H9 (cell line): ENCODE measurements around the gene MED22. TPM values are rescaled to one million over a fixed set of nuclear protein-coding genes. Genes with fewer than 3 reads are reported as not detected.
"Not testable (repeated sequence)": the region's sequence is repeated elsewhere in the genome, so short reads cannot be mapped to it uniquely, and the experiment has no call there.

Experiments used
- DNase-seq: peaks from one replicate; pipeline ENCODE4 v3.0.0-alpha.2; 2017
- H2AFZ ChIP-seq: one replicate; pipeline ENCODE4 v1.6.1; 2013; ENCODE audit warnings: mild to moderate bottlenecking, low read length, control low read depth, moderate library complexity
- H2AK5ac ChIP-seq: 2 replicates; pipeline ENCODE4 v1.6.1; 2013; ENCODE audit warnings: low read length, control low read depth, mixed read lengths; ENCODE audit not compliant: insufficient read length
- H2BK120ac ChIP-seq: one replicate; pipeline ENCODE4 v1.6.1; 2013; ENCODE audit warnings: low read depth, mild to moderate bottlenecking, low read length, control low read depth, inconsistent platforms; ENCODE audit not compliant: poor library complexity, severe bottlenecking
- H2BK12ac ChIP-seq: 2 replicates; pipeline ENCODE4 v1.6.1; 2013; ENCODE audit warnings: low read length, control low read depth, mixed read lengths, low read depth; ENCODE audit not compliant: insufficient read length
- H2BK15ac ChIP-seq: 2 replicates; pipeline ENCODE4 v1.6.1; 2013; ENCODE audit warnings: low read depth, low read length, control low read depth
- H2BK20ac ChIP-seq: one replicate; pipeline ENCODE4 v1.6.1; 2013; ENCODE audit warnings: low read depth, mild to moderate bottlenecking, low read length, control low read depth, inconsistent platforms; ENCODE audit not compliant: poor library complexity, severe bottlenecking
- H2BK5ac ChIP-seq: 2 replicates; pipeline ENCODE4 v1.6.1; 2013; ENCODE audit warnings: low read length, control low read depth, mixed read lengths; ENCODE audit not compliant: insufficient read length
- H3K14ac ChIP-seq: 2 replicates; pipeline ENCODE4 v1.6.1; 2013; ENCODE audit warnings: low read length, control low read depth; ENCODE audit not compliant: insufficient read depth
- H3K18ac ChIP-seq: 2 replicates; pipeline ENCODE4 v1.6.1; 2013; ENCODE audit warnings: low read depth, mild to moderate bottlenecking, mixed read lengths, low read length, control low read depth; ENCODE audit not compliant: insufficient read length
- H3K23ac ChIP-seq: 2 replicates; pipeline ENCODE4 v1.6.1; 2013; ENCODE audit warnings: low read length, control low read depth, mixed read lengths, low read depth; ENCODE audit not compliant: insufficient read length
- H3K23me2 ChIP-seq: 2 replicates; pipeline ENCODE4 v1.6.1; 2013; ENCODE audit warnings: low read depth, mild to moderate bottlenecking, mixed read lengths, low read length, control low read depth; ENCODE audit not compliant: insufficient read length, poor library complexity, severe bottlenecking
- H3K27ac ChIP-seq: 2 replicates; pipeline ENCODE4 v1.5.1; 2013; ENCODE audit warnings: low read length, control low read depth, mixed read lengths, low read depth; ENCODE audit not compliant: insufficient read length
- H3K27me3 ChIP-seq: 2 replicates; pipeline ENCODE4 v1.6.1; 2013; ENCODE audit warnings: low read length, control low read depth, inconsistent platforms; ENCODE audit not compliant: insufficient read depth
- H3K4ac ChIP-seq: 2 replicates; pipeline ENCODE4 v1.6.1; 2013; ENCODE audit warnings: low read depth, mild to moderate bottlenecking, control low read depth, inconsistent platforms, low read length, moderate library complexity
- H3K4me1 ChIP-seq: 2 replicates; pipeline ENCODE4 v1.6.1; 2013; ENCODE audit warnings: low read length, control low read depth, inconsistent platforms; ENCODE audit not compliant: insufficient read depth
- H3K4me2 ChIP-seq: 2 replicates; pipeline ENCODE4 v1.6.1; 2013; ENCODE audit warnings: low read length, control low read depth, mixed read lengths; ENCODE audit not compliant: insufficient read length, insufficient read depth
- H3K56ac ChIP-seq: 2 replicates; pipeline ENCODE4 v1.6.1; 2013; ENCODE audit warnings: low read depth, mild to moderate bottlenecking, mixed read lengths, low read length, control low read depth; ENCODE audit not compliant: insufficient read length
- H3K79me1 ChIP-seq: 2 replicates; pipeline ENCODE4 v1.6.1; 2013; ENCODE audit warnings: low read depth, mild to moderate bottlenecking, moderate library complexity, low read length, control low read depth, inconsistent platforms; ENCODE audit not compliant: insufficient read depth, poor library complexity, severe bottlenecking
- H3K79me2 ChIP-seq: 2 replicates; pipeline ENCODE4 v1.6.1; 2013; ENCODE audit warnings: low read length, control low read depth, inconsistent platforms; ENCODE audit not compliant: insufficient read depth
- H3K9ac ChIP-seq: 2 replicates; pipeline ENCODE4 v1.6.1; 2013; ENCODE audit warnings: low read length, control low read depth, mixed read lengths; ENCODE audit not compliant: insufficient read length; ENCODE audit errors: extremely low read depth
- H3K9me3 ChIP-seq: one replicate; pipeline ENCODE4 v1.6.1; 2013; ENCODE audit warnings: low read depth, low read length, inconsistent platforms; ENCODE audit not compliant: control insufficient read depth
- H3T11ph ChIP-seq: one replicate; pipeline ENCODE4 v1.6.1; 2013; ENCODE audit warnings: mild to moderate bottlenecking, low read length, control low read depth, inconsistent platforms
- H4K20me1 ChIP-seq: one replicate; pipeline ENCODE4 v1.6.1; 2013; ENCODE audit not compliant: control insufficient read depth, insufficient read length, insufficient read depth
- H4K5ac ChIP-seq: 2 replicates; pipeline ENCODE4 v1.6.1; 2013; ENCODE audit warnings: low read depth, mild to moderate bottlenecking, mixed read lengths, low read length, control low read depth; ENCODE audit not compliant: insufficient read length
- H4K8ac ChIP-seq: replicated peaks from 2 replicates; pipeline ENCODE4 v1.6.1; 2013; ENCODE audit warnings: low read length, control low read depth, mixed read lengths, low read depth; ENCODE audit not compliant: insufficient read length
- H4K91ac ChIP-seq: 2 replicates; pipeline ENCODE4 v1.6.1; 2013; ENCODE audit warnings: low read depth, mild to moderate bottlenecking, moderate library complexity, mixed read lengths, low read length, control low read depth; ENCODE audit not compliant: insufficient read length
- H3K27ac Mint-ChIP-seq, 3 experiments: 2 replicates in 2 of 3; 3 replicates in 1 of 3; pipeline ENCODE4 v1.8.0; 2020 to 2021; ENCODE audit warnings: mixed read lengths in 3 of 3, mild to moderate bottlenecking in 1 of 3, moderate library complexity in 1 of 3
- H3K27me3 Mint-ChIP-seq: 2 replicates; pipeline ENCODE4 v1.8.0; 2021; ENCODE audit warnings: low read depth, mild to moderate bottlenecking, moderate library complexity, mixed read lengths
- H3K36me3 Mint-ChIP-seq, 3 experiments: 2 replicates in 2 of 3; 3 replicates in 1 of 3; pipeline ENCODE4 v1.8.0; 2020 to 2021; ENCODE audit warnings: low read depth in 3 of 3, mixed read lengths in 3 of 3; ENCODE audit not compliant: insufficient read depth in 1 of 3
- H3K4me1 Mint-ChIP-seq, 2 experiments: 2 replicates each; pipeline ENCODE4 v1.8.0; 2020; ENCODE audit warnings: mixed read lengths in 2 of 2
- H3K4me3 Mint-ChIP-seq, 2 experiments: 2 replicates in 1 of 2; 3 replicates in 1 of 2; pipeline ENCODE4 v1.8.0; 2020 to 2021; ENCODE audit warnings: mild to moderate bottlenecking in 2 of 2, mixed read lengths in 2 of 2, moderate library complexity in 1 of 2
- H3K9me3 Mint-ChIP-seq, 2 experiments: 2 replicates in 1 of 2; 3 replicates in 1 of 2; pipeline ENCODE4 v1.8.0; 2020; ENCODE audit warnings: mild to moderate bottlenecking in 2 of 2, mixed read lengths in 2 of 2, moderate library complexity in 1 of 2
- CTCF ChIP-seq: fragments of 200-600 bp; sonication (generic); conservative IDR thresholded peaks from 3 replicates; pipeline ENCODE4 v1.8.0; 2021; ENCODE audit warnings: antibody characterized with exemption, mild to moderate bottlenecking
- WGBS: extraction: QIAGEN DNeasy Blood & Tissue Kit; methylation state at CpG from one replicate; pipeline ENCODE4 v1.1.7; 2013; ENCODE audit warnings: missing lambda C conversion rate, low lambda C conversion rate, mixed read lengths; ENCODE audit not compliant: insufficient read length; ENCODE audit errors: extremely low coverage; 5-methylcytosine and 5-hydroxymethylcytosine counted together
- total RNA-seq: library from RNA; stranded (reverse); gene quantifications from 2 replicates; pipeline ENCODE4 v1.2.1, GENCODE V29; 2021

The MED22 gene
- total RNA-seq, 1 experiment from 2014 or later: 60.1 TPM

- WGBS: no CpG with 5 or more reads among the region's 3 CpGs
- H2BK15ac ChIP-seq: no peak overlapping the region
- no peak overlapping the region for H2BK12ac ChIP-seq
- H4K20me1 ChIP-seq: no peaks in the 10 kb centered on the region
- peaks cover 0 to 3% of the 10 kb centered on the region in 2 experiments; a peak in 1 of 4 replicates for H3K4me1 Mint-ChIP-seq
- no peak overlapping the region for H2BK120ac ChIP-seq
- H3K79me2 ChIP-seq: no peaks in the 10 kb centered on the region
- H4K5ac ChIP-seq: no peak overlapping the region
- H3K4me3 Mint-ChIP-seq: no peak overlapping the region
- peaks cover 0 to 1% (median 0%) of the 10 kb centered on the region in 3 experiments; a peak in 1 of 7 replicates for H3K36me3 Mint-ChIP-seq
- no peak overlapping the region for H4K8ac ChIP-seq
- no peak overlapping the region for H4K91ac ChIP-seq
- H3K9me3 Mint-ChIP-seq: peaks cover 15% of the 10 kb centered on the region in 2 experiments
- no peaks in the 10 kb centered on the region for H3K4me1 ChIP-seq
- no peak overlapping the region for H3K9ac ChIP-seq
- no peak overlapping the region for H3K27ac Mint-ChIP-seq
- no peak overlapping the region for H3K23ac ChIP-seq
- H3K23me2 ChIP-seq: no peaks in the 10 kb centered on the region
- H3K79me1 ChIP-seq: no peaks in the 10 kb centered on the region
- H2AK5ac ChIP-seq: no peak overlapping the region
- H3K9me3 ChIP-seq: no peaks in the 10 kb centered on the region
- H2BK20ac ChIP-seq: no peak overlapping the region
- no peak for TF ChIP-seq CTCF
- no peak overlapping the region for H2BK5ac ChIP-seq
- no peak overlapping the region for H3K27ac ChIP-seq
- no peak overlapping the region for H3T11ph ChIP-seq
- H3K27me3 Mint-ChIP-seq: peaks cover 42% of the 10 kb centered on the region
- DNase-seq: no peak
- no peak overlapping the region for H3K18ac ChIP-seq
- no peak overlapping the region for H3K14ac ChIP-seq
- no peak overlapping the region for H3K56ac ChIP-seq
- no peak overlapping the region for H3K4ac ChIP-seq
- H3K27me3 ChIP-seq: no peaks in the 10 kb centered on the region
- H3K4me2 ChIP-seq: no peak overlapping the region
- no peak overlapping the region for H2AFZ ChIP-seq
These were observed 45.5 kb upstream of the MED22 start for GRCh38 chr9:133393399-133393798.

- H3K27ac Mint-ChIP-seq, H3K4me3 Mint-ChIP-seq, H3K23me2 ChIP-seq: not testable (repeated sequence)
These were observed 44.4 kb upstream of the MED22 start for GRCh38 chr9:133392308-133392707.

More at GRCh38 chr9:133392308-133392707, 44.4 kb upstream of the MED22 start:
- not testable (repeated sequence) for H3T11ph ChIP-seq, H3K9ac ChIP-seq, H4K91ac ChIP-seq, H3K27ac ChIP-seq, H3K4ac ChIP-seq, H3K4me2 ChIP-seq, H3K79me1 ChIP-seq, H3K4me1 Mint-ChIP-seq, H3K79me2 ChIP-seq, H3K18ac ChIP-seq, H3K56ac ChIP-seq, H2BK12ac ChIP-seq, H2BK5ac ChIP-seq, H3K4me1 ChIP-seq, H3K27me3 ChIP-seq, H3K36me3 Mint-ChIP-seq, H3K9me3 ChIP-seq, H3K14ac ChIP-seq, H2AK5ac ChIP-seq, H2BK20ac ChIP-seq, H4K20me1 ChIP-seq, H2BK15ac ChIP-seq, H2BK120ac ChIP-seq, H2AFZ ChIP-seq, DNase-seq, H4K5ac ChIP-seq, H3K23ac ChIP-seq, H4K8ac ChIP-seq
- no CpG with 5 or more reads among the region's 3 CpGs for WGBS
- Mint-ChIP-seq H3K9me3 (peaks cover 15% of the 10 kb centered on the region in 2 experiments), H3K27me3 (peaks cover 42% of the 10 kb centered on the region)
